HL-60 (cell line): ENCODE measurements around the gene PRICKLE2.

ENCODE experiments used
- DNase-seq, 2 experiments: peaks; one replicate each; pipeline ENCODE4 v3.0.0-alpha.2; 2010 to 2020; ENCODE audit warnings: low read depth in 1 of 2, low spot score in 1 of 2
- H3K27ac ChIP-seq: fragments of 250-450 bp; sonication (Bioruptor Pico); replicated peaks from 2 replicates; pipeline ENCODE4 v1.5.1; 2020; ENCODE audit warnings: mild to moderate bottlenecking, moderate library complexity
- H3K27me3 ChIP-seq: fragments of 250-450 bp; sonication (Bioruptor Pico); 2 replicates; pipeline ENCODE4 v1.5.1; 2021; ENCODE audit warnings: mild to moderate bottlenecking, moderate library complexity; ENCODE audit not compliant: insufficient read depth, poor library complexity, severe bottlenecking
- H3K4me3 ChIP-seq: replicated peaks from 2 replicates; pipeline ENCODE4 v1.5.1; 2011; ENCODE audit warnings: mild to moderate bottlenecking, control low read depth, low read length; ENCODE audit not compliant: insufficient read depth
- CTCF ChIP-seq: IDR thresholded peaks from one replicate; pipeline ENCODE4 v1.5.1; 2011; ENCODE audit warnings: low read length, control low read depth, inconsistent platforms; ENCODE audit not compliant: insufficient read depth
- GABPA ChIP-seq: IDR thresholded peaks from 2 replicates; pipeline ENCODE4 v1.6.1; 2012; ENCODE audit warnings: low read depth
- POLR2AphosphoS5 ChIP-seq: IDR thresholded peaks from 2 replicates; pipeline ENCODE4 v1.6.1; 2012; ENCODE audit warnings: low read depth
- SPI1 ChIP-seq: IDR thresholded peaks from 2 replicates; pipeline ENCODE4 v1.6.1; 2012; ENCODE audit warnings: low read depth, mild to moderate bottlenecking, borderline replicate concordance
- TF ChIP-seq, protein P1 (sequence below): IDR thresholded peaks from 2 replicates; pipeline ENCODE4 v1.6.1; 2012; ENCODE audit warnings: low read depth; ENCODE audit not compliant: insufficient replicate concordance

PRICKLE2 gene

DNA sequence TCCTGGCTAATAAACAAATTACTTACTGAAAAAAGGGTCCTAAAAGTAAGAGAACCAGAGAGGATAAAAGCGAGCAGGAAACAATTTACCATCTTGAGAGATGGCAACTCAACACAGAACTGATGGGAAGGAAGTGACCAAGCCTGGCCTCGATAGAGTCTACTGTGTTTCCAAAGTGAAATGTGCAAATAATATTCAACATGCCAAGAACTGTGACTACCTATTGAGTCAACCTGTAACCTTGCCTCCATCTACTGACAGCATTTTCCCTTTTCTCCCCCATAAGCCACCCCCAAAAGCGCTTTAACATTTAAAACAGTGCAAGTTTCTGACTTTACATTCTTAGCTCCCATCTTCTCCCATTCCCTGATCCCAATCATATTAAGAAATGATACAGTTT is 126.6 kb downstream of the PRICKLE2 start:
- Histone ChIP-seq H3K27ac (no peak overlapping the region), H3K27me3 (no peaks in the 10 kb centered on the region), H3K4me3 (no peak overlapping the region)
- DNase-seq: no peak
- no peak for TF ChIP-seq CTCF
- no peak for TF ChIP-seq POLR2AphosphoS5
- TF ChIP-seq, protein P1, sequence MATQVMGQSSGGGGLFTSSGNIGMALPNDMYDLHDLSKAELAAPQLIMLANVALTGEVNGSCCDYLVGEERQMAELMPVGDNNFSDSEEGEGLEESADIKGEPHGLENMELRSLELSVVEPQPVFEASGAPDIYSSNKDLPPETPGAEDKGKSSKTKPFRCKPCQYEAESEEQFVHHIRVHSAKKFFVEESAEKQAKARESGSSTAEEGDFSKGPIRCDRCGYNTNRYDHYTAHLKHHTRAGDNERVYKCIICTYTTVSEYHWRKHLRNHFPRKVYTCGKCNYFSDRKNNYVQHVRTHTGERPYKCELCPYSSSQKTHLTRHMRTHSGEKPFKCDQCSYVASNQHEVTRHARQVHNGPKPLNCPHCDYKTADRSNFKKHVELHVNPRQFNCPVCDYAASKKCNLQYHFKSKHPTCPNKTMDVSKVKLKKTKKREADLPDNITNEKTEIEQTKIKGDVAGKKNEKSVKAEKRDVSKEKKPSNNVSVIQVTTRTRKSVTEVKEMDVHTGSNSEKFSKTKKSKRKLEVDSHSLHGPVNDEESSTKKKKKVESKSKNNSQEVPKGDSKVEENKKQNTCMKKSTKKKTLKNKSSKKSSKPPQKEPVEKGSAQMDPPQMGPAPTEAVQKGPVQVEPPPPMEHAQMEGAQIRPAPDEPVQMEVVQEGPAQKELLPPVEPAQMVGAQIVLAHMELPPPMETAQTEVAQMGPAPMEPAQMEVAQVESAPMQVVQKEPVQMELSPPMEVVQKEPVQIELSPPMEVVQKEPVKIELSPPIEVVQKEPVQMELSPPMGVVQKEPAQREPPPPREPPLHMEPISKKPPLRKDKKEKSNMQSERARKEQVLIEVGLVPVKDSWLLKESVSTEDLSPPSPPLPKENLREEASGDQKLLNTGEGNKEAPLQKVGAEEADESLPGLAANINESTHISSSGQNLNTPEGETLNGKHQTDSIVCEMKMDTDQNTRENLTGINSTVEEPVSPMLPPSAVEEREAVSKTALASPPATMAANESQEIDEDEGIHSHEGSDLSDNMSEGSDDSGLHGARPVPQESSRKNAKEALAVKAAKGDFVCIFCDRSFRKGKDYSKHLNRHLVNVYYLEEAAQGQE: no peak
- TF ChIP-seq SPI1: no peak
- TF ChIP-seq GABPA: no peak

DNA sequence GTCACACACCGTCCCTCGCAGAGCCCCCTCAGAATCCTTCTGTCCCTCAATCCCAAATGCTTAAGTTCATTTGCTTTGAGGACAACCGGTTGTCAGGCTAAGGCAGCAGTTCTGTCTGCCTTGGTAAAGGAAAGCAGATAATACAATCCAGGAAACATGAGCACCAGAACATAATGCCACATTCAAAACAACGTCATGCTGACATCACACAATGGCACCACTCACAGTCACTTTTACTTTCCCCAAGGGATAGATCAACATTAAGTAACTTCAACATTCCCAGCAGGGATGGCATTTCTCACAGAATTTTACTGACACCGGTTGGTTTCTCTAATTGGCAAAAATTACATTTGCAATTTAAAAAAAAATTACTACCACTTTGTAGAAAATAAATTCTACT is 127.3 kb downstream of the PRICKLE2 start:
- no peak for TF ChIP-seq POLR2AphosphoS5
- no peak for TF ChIP-seq SPI1
- no peak for TF ChIP-seq CTCF
- H3K27me3 ChIP-seq: no peaks in the 10 kb centered on the region
- no peak overlapping the region for H3K4me3 ChIP-seq
- DNase-seq: no peak
- no peak overlapping the region for H3K27ac ChIP-seq

- H3K27ac ChIP-seq: no peak overlapping the region
- no peaks in the 10 kb centered on the region for H3K27me3 ChIP-seq
- TF ChIP-seq SPI1: no peak
- no peak for TF ChIP-seq POLR2AphosphoS5
- no peak for TF ChIP-seq GABPA
- no peak for TF ChIP-seq CTCF
- H3K4me3 ChIP-seq: no peak overlapping the region
- no peak for DNase-seq
These were observed 129.5 kb downstream of the PRICKLE2 start for GRCh38 chr3:64095802-64096201.

GRCh38 chr3:64094713-64095079 is 130.6 kb downstream of the PRICKLE2 start:
- no peak for DNase-seq
- Histone ChIP-seq H3K4me3 (no peak overlapping the region), H3K27ac (no peak overlapping the region), H3K27me3 (no peaks in the 10 kb centered on the region)
- no peak for TF ChIP-seq SPI1
- TF ChIP-seq, protein P1: no peak
- no peak for TF ChIP-seq GABPA
- no peak for TF ChIP-seq POLR2AphosphoS5
- TF ChIP-seq CTCF: no peak
